Measurements from ENCODE around the gene SLC6A11.

SLC6A11 gene

DNA sequence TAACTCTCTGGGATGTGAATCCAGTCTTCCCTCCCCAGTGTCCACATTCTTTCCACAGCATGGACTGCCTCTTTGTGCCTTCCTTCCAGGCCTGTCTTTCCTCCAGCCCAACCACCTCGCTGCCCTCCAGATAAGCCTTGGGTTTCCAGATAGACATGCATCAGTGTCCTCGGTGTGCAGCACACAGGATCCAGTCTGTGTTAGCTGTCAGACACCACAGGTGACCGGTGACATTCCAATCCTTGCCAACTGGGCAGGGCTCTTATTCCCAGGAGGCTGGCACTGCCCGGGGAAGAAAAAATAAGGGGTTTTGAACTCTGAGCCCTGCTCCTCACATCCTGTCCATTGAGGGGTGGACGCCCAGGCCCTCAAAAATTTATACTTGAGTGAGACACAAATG lies 170.6 kb downstream of the SLC6A11 start:
- no peak overlapping the region for H3K4me3 ChIP-seq (ENCODE audit: low read length)
- H3K27ac ChIP-seq (ENCODE audit: low read length), result no peak overlapping the region
- WGBS (ENCODE audit: insufficient coverage, insufficient read length), result no CpG with 5 or more reads among the region's 5 CpGs
- no peaks in the 10 kb centered on the region for H3K36me3 ChIP-seq (ENCODE audit: control insufficient read depth, insufficient read depth, low read length)
- no peak for DNase-seq (ENCODE audit: low read depth, low spot score)
- H3K27me3 ChIP-seq (ENCODE audit: control insufficient read depth, insufficient read depth, low read length), result peaks cover 1% of the 10 kb centered on the region; the same call in 1 of the 2 replicates
- no peaks in the 10 kb centered on the region for H3K9me3 ChIP-seq (ENCODE audit: control insufficient read depth, insufficient read depth, low read length)
- no peaks in the 10 kb centered on the region for H3K4me1 ChIP-seq (ENCODE audit: control insufficient read depth, insufficient read depth, low read length)

DNA sequence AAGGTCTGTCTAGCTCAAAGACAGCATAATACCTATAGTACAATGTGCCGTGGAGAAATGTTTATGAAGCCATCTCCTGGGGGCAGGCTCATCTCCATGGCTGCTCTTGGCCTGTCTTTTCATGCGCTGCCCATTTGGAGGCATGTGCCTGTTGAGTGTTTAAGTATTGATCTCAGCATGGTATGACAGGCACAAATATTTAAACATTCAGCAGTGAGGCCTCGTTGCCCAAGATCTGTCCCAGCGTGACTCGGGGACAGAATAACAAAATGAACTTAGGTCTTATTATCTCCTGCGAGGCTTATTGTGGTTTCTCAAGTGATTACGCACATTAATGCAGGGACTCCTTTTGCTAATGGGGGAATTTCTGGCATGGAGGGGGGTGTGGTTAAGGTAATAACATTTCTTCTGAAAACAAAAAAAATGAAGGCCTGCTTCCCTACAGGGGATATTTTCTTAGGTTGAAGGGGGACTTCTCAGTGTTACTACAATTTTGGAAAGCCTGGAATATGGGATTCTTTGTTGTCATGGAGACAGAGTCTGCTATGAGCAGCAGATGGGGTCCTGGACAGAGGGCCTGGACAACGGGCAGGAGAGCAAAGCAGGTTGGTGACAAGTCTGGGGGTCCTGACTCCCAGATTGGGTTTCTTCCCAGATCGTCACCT lies 172.1 kb downstream of the SLC6A11 start:
- no peaks in the 10 kb centered on the region; the same call in 1 of the 2 replicates for H3K36me3 ChIP-seq (ENCODE audit: control insufficient read depth, insufficient read depth, low read length)
- H3K9me3 ChIP-seq (ENCODE audit: control insufficient read depth, insufficient read depth, low read length), result no peaks in the 10 kb centered on the region
- H3K27ac ChIP-seq (ENCODE audit: low read length), result no peak overlapping the region
- no peaks in the 10 kb centered on the region for H3K4me1 ChIP-seq (ENCODE audit: control insufficient read depth, insufficient read depth, low read length)
- no peak for DNase-seq (ENCODE audit: low read depth, low spot score)
- H3K4me3 ChIP-seq (ENCODE audit: low read length), result no peak overlapping the region
- H3K27me3 ChIP-seq (ENCODE audit: control insufficient read depth, insufficient read depth, low read length), result peaks cover 4% of the 10 kb centered on the region
- no CpG with 5 or more reads among the region's 9 CpGs for WGBS (ENCODE audit: insufficient coverage, insufficient read length)

DNA sequence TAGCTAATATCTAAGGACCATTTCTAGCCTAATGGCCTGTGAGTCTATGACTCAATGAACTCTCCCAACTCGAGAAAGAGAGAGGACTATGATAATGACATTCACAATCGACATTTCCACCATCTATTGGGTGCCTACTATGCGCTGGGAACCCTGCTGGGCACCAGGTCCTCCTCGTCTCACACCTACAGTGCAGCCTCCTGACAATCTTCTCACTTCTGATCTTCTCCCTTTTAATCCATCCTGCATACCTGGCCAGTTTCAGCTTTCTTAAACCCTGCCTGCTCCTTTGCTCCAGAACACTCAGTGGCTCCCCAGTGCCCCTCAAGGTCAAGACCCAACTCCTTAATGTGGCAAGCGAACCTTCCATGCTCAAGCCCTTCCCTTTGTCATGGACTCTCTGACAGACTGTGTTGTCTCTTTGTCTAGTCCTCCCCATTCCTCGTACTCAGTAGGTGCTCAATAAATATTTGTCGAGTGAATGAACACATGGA lies 173.0 kb downstream of the SLC6A11 start:
- WGBS (ENCODE audit: insufficient coverage, insufficient read length), result no CpG with 5 or more reads among the region's 7 CpGs
- Histone ChIP-seq H3K27ac (ENCODE audit: low read length) (no peak overlapping the region), H3K9me3 (ENCODE audit: control insufficient read depth, insufficient read depth, low read length) (no peaks in the 10 kb centered on the region), H3K36me3 (ENCODE audit: control insufficient read depth, insufficient read depth, low read length) (no peaks in the 10 kb centered on the region; the same call in 1 of the 2 replicates), H3K4me3 (ENCODE audit: low read length) (no peak overlapping the region), H3K27me3 (ENCODE audit: control insufficient read depth, insufficient read depth, low read length) (peaks cover 13% of the 10 kb centered on the region), H3K4me1 (ENCODE audit: control insufficient read depth, insufficient read depth, low read length) (no peaks in the 10 kb centered on the region)
- DNase-seq (ENCODE audit: low read depth, low spot score), result no peak

All from iPS DF 6.9 (cell line).